HepG2 (cell line): ENCODE measurements around the gene MBNL3. TPM values are rescaled to one million over a fixed set of nuclear protein-coding genes. Genes with fewer than 3 reads are reported as not detected.
A peak's percentile ranks its signal among the peaks of the same experiment; 100 is the strongest.

Source experiments
- ASH2L ChIP-seq: fragments of 300-600, 200-600 bp; sonication (generic); IDR thresholded peaks from 2 replicates; pipeline ENCODE4 v1.7.0; 2017; ENCODE audit warnings: low read depth, mild to moderate bottlenecking, moderate library complexity, mixed read lengths, low read length; ENCODE audit not compliant: insufficient read length
- BCL3 ChIP-seq: sonication (generic); formaldehyde crosslinking; IDR thresholded peaks from 2 replicates; pipeline ENCODE4 v1.5.1; 2020; ENCODE audit warnings: mild to moderate bottlenecking, missing genetic modification reagents, moderate library complexity
- BRD4 ChIP-seq: sonication (generic); formaldehyde crosslinking; IDR thresholded peaks from 2 replicates; pipeline ENCODE4 v1.4.0; 2020; ENCODE audit warnings: missing genetic modification reagents
- GABPB1 ChIP-seq: IDR thresholded peaks from 2 replicates; pipeline ENCODE4 v1.6.1; 2016; ENCODE audit warnings: mild to moderate bottlenecking, missing genetic modification reagents, moderate library complexity, missing compliant biosample characterization
- KLF12 ChIP-seq: sonication (generic); formaldehyde crosslinking; IDR thresholded peaks from 2 replicates; pipeline ENCODE4 v1.4.0; 2020; ENCODE audit warnings: missing genetic modification reagents, borderline replicate concordance
- MYPOP ChIP-seq: sonication (generic); formaldehyde crosslinking; IDR thresholded peaks from 2 replicates; pipeline ENCODE4 v1.8.1; 2023; ENCODE audit warnings: mild to moderate bottlenecking, moderate library complexity, missing genetic modification reagents
- NCOA2 ChIP-seq: sonication (generic); formaldehyde crosslinking; IDR thresholded peaks from 2 replicates; pipeline ENCODE4 v1.8.0; 2022; ENCODE audit warnings: inconsistent platforms
- PAF1 ChIP-seq: IDR thresholded peaks from 2 replicates; pipeline ENCODE4 v1.6.1; 2016; ENCODE audit warnings: missing genetic modification reagents, missing compliant biosample characterization
- PITX1 ChIP-seq: sonication (generic); formaldehyde crosslinking; IDR thresholded peaks from 2 replicates; pipeline ENCODE4 v1.5.1; 2020; ENCODE audit warnings: mild to moderate bottlenecking, missing genetic modification reagents
- REXO4 ChIP-seq: sonication (generic); formaldehyde crosslinking; IDR thresholded peaks from 2 replicates; pipeline ENCODE4 v1.8.0; 2022; ENCODE audit warnings: missing genetic modification reagents, mild to moderate bottlenecking, borderline replicate concordance
- SOX5 ChIP-seq: IDR thresholded peaks from 2 replicates; pipeline ENCODE4 v1.6.1; 2016; ENCODE audit warnings: borderline replicate concordance
- SSRP1 ChIP-seq: IDR thresholded peaks from 2 replicates; pipeline ENCODE4 v1.6.1; 2016; ENCODE audit warnings: control low read depth
- ZFYVE20 ChIP-seq: sonication (generic); formaldehyde crosslinking; IDR thresholded peaks from 2 replicates; pipeline ENCODE4 v1.8.0; 2023; ENCODE audit warnings: low read depth, mild to moderate bottlenecking, moderate library complexity, missing genetic modification reagents, borderline replicate concordance
- ZMAT5 ChIP-seq: sonication (generic); formaldehyde crosslinking; IDR thresholded peaks from 2 replicates; pipeline ENCODE4 v1.5.0; 2020; ENCODE audit warnings: mild to moderate bottlenecking, low read depth, missing genetic modification reagents, borderline replicate concordance
- ZNF333 ChIP-seq: sonication (generic); formaldehyde crosslinking; IDR thresholded peaks from 2 replicates; pipeline ENCODE4 v1.4.0; 2020; ENCODE audit warnings: mild to moderate bottlenecking, missing genetic modification reagents, borderline replicate concordance
- ZNF350 ChIP-seq: sonication (generic); formaldehyde crosslinking; IDR thresholded peaks from 2 replicates; pipeline ENCODE4 v1.4.0; 2020; ENCODE audit warnings: mild to moderate bottlenecking, low read depth, missing genetic modification reagents, borderline replicate concordance
- ZNF484 ChIP-seq: sonication (generic); formaldehyde crosslinking; IDR thresholded peaks from 2 replicates; pipeline ENCODE4 v1.5.1; 2020; ENCODE audit warnings: mild to moderate bottlenecking, low read depth, missing genetic modification reagents, borderline replicate concordance
- ZNF577 ChIP-seq: sonication (generic); formaldehyde crosslinking; IDR thresholded peaks from 2 replicates; pipeline ENCODE4 v1.4.0; 2020; ENCODE audit warnings: mild to moderate bottlenecking, low read depth, missing genetic modification reagents, borderline replicate concordance
- ZNF816 ChIP-seq: sonication (generic); formaldehyde crosslinking; IDR thresholded peaks from 2 replicates; pipeline ENCODE4 v1.8.0; 2022; ENCODE audit warnings: missing genetic modification reagents, mild to moderate bottlenecking, borderline replicate concordance
- polyA plus RNA-seq, 8 experiments: library from polyadenylated mRNA; depleted of rRNA in 3 of 8; stranded (reverse) in 7 of 8; unstranded in 1 of 8; fragments of >200 nt; fragmentation: Illumina TruSeq in 4 of 8; extraction: Trizol in 4 of 8; gene quantifications; 2 replicates each; pipeline versions ENCODE4 v1.2.1 to v1.2.3, GENCODE V29; 2011 to 2016; ENCODE audit warnings: low read depth in 4 of 8, missing spikeins in 1 of 8, mixed read lengths in 1 of 8; ENCODE audit not compliant: insufficient read depth in 1 of 8
- total RNA-seq, 5 experiments: library from RNA; depleted of rRNA; stranded (reverse); fragments of >200 nt; fragmentation: Illumina TruSeq; extraction: Trizol; gene quantifications; 2 replicates each; pipeline ENCODE4 v1.2.3, GENCODE V29; 2016; ENCODE audit warnings: low read depth in 1 of 5

MBNL3 gene
- total and polyA plus RNA-seq, 2 of the 13 experiments (the other 11 are each of a cell fraction or from before 2014, with no cell fraction given), result 155 to 257 TPM

- TF ChIP-seq MYPOP (CRISPR knock-in tag), result peak; percentile 68; the same call in 1 of the 2 replicates
- no peak for TF ChIP-seq ZNF333
- TF ChIP-seq PAF1 (CRISPR knock-in tag), result no peak
- no peak for TF ChIP-seq SOX5 (CRISPR knock-in tag)
- no peak for TF ChIP-seq ZNF350 (CRISPR knock-in tag)
- TF ChIP-seq NCOA2 (CRISPR knock-in tag), result no peak
- 0 out of 2 replicates have a peak, but pooled peaks have one; percentile 15 for TF ChIP-seq GABPB1 (CRISPR knock-in tag)
- no peak for TF ChIP-seq ZMAT5 (CRISPR knock-in tag)
- no peak for TF ChIP-seq REXO4 (CRISPR knock-in tag)
- TF ChIP-seq ZNF577 (CRISPR knock-in tag), result no peak
- no peak for TF ChIP-seq BCL3 (CRISPR knock-in tag)
- TF ChIP-seq SSRP1, result no peak
- no peak; the same call in 1 of the 2 replicates for TF ChIP-seq BRD4 (CRISPR knock-in tag)
- no peak for TF ChIP-seq KLF12 (CRISPR knock-in tag)
- TF ChIP-seq ZNF484 (CRISPR knock-in tag), result no peak
- TF ChIP-seq ZFYVE20 (CRISPR knock-in tag), result no peak
- no peak for TF ChIP-seq ZNF816
- TF ChIP-seq ASH2L, result peak; percentile 67
- no peak for TF ChIP-seq PITX1 (CRISPR knock-in tag)
- TF ChIP-seq, all 625 proteins: peak for 35
Measured at GRCh38 chrX:132488819-132489577, at the start of gene MBNL3 (continued).
